GM19238 (cell line): Measurements from ENCODE around the gene XRN2.
"Not testable (repeated sequence)": the region's sequence is repeated elsewhere in the genome, so short reads cannot be mapped to it uniquely, and the experiment has no call there.

Source experiments
- DNase-seq: peaks from one replicate; pipeline ENCODE4 v3.0.0; 2011; ENCODE audit warnings: low spot score; ENCODE audit not compliant: insufficient read length

Gene XRN2

GRCh38 chr20:21344961-21345360 is 41.8 kb downstream of the XRN2 start:
- DNase-seq: no peak

- no peak for DNase-seq
These were observed 49.6 kb downstream of the XRN2 start for GRCh38 chr20:21352703-21353102.

- no peak for DNase-seq
These were observed 50.1 kb downstream of the XRN2 start for GRCh38 chr20:21353236-21353635.

- DNase-seq: no peak
These were observed 52.9 kb downstream of the XRN2 start for GRCh38 chr20:21355981-21356380.

- no peak for DNase-seq
These were observed 53.3 kb downstream of the XRN2 start for GRCh38 chr20:21356386-21356785.

- no peak for DNase-seq
These were observed 54.7 kb downstream of the XRN2 start for GRCh38 chr20:21357844-21358243.

GRCh38 chr20:21358737-21359136 is 55.6 kb downstream of the XRN2 start:
- DNase-seq: no peak

- DNase-seq: no peak
These were observed 57.6 kb downstream of the XRN2 start for GRCh38 chr20:21360705-21361104.

GRCh38 chr20:21361266-21361665 is 58.1 kb downstream of the XRN2 start:
- no peak for DNase-seq

- no peak for DNase-seq
These were observed 61.3 kb downstream of the XRN2 start for GRCh38 chr20:21364413-21364812.

- DNase-seq: no peak
These were observed 62.6 kb downstream of the XRN2 start for GRCh38 chr20:21365771-21366170.

- not testable (repeated sequence) for DNase-seq
These were observed 63.1 kb downstream of the XRN2 start for GRCh38 chr20:21366273-21366672.

GRCh38 chr20:21368791-21369190 is 65.7 kb downstream of the XRN2 start:
- no peak for DNase-seq

- DNase-seq: no peak
These were observed 68.1 kb downstream of the XRN2 start for GRCh38 chr20:21371193-21371592.

- no peak for DNase-seq
These were observed 68.9 kb downstream of the XRN2 start for GRCh38 chr20:21372016-21372415.

GRCh38 chr20:21373436-21373835 is 70.3 kb downstream of the XRN2 start:
- no peak for DNase-seq

- DNase-seq: no peak
These were observed 73.5 kb downstream of the XRN2 start for GRCh38 chr20:21376626-21377025.

- no peak for DNase-seq
These were observed 74.6 kb downstream of the XRN2 start for GRCh38 chr20:21377701-21378100.

- DNase-seq: no peak
These were observed 75.1 kb downstream of the XRN2 start for GRCh38 chr20:21378259-21378658.

GRCh38 chr20:21380711-21381110 is 77.6 kb downstream of the XRN2 start:
- no peak for DNase-seq

- DNase-seq: no peak
These were observed 78.5 kb downstream of the XRN2 start for GRCh38 chr20:21381619-21382018.

- no peak for DNase-seq
These were observed 81.3 kb downstream of the XRN2 start for GRCh38 chr20:21384308-21384892.

GRCh38 chr20:21386111-21386510 is 83.0 kb downstream of the XRN2 start:
- DNase-seq: no peak

GRCh38 chr20:21387528-21387927 is 84.4 kb downstream of the XRN2 start:
- DNase-seq: no peak
